Measurements from ENCODE around the gene PYM1. TPM values are rescaled to one million over a fixed set of nuclear protein-coding genes. Genes with fewer than 3 reads are reported as not detected.

Gene PYM1
- total and polyA plus RNA-seq, 2 of the 13 experiments (the other 11 are each of a cell fraction or from before 2014, with no cell fraction given), result 44.0 to 51.8 TPM

GRCh38 chr12:55966408-55967281, 39.0 kb upstream of the PYM1 start, which contains the start of gene CDK2 (continued):
- no peak for TF ChIP-seq REPIN1 (CRISPR knock-in tag; IDR thresholded peaks at IDR 0.05; ENCODE audit: borderline replicate concordance, low read depth)
- no peak for TF ChIP-seq REL (CRISPR knock-in tag; conservative IDR thresholded peaks at IDR 0.05)
- TF ChIP-seq SNAPC5 (CRISPR knock-in tag; IDR thresholded peaks at IDR 0.05; ENCODE audit: borderline replicate concordance), result no peak
- no peak for TF ChIP-seq JUND (CRISPR knock-in tag; IDR thresholded peaks at IDR 0.05)
- TF ChIP-seq KDM5A (IDR thresholded peaks at IDR 0.05; ENCODE audit: borderline replicate concordance, low read length), result peak; percentile 69
- no peak for TF ChIP-seq ZNF292 (CRISPR knock-in tag; IDR thresholded peaks at IDR 0.05; ENCODE audit: borderline replicate concordance, low read depth)
- no peak for TF ChIP-seq NBN (conservative IDR thresholded peaks at IDR 0.05)
- no peak for TF ChIP-seq ETV6 (CRISPR knock-in tag; conservative IDR thresholded peaks at IDR 0.05)
- TF ChIP-seq ZNF703 (CRISPR knock-in tag; IDR thresholded peaks at IDR 0.05; ENCODE audit: borderline replicate concordance), result no peak
- no peak for TF ChIP-seq CSRNP2 (CRISPR knock-in tag; conservative IDR thresholded peaks at IDR 0.05; ENCODE audit: low read depth)
- peak; percentile 75; the same call in 1 of the 2 replicates for TF ChIP-seq MEIS1 (CRISPR knock-in tag; IDR thresholded peaks at IDR 0.05; ENCODE audit: borderline replicate concordance)
- no peak for TF ChIP-seq ZFP62 (CRISPR knock-in tag; IDR thresholded peaks at IDR 0.05)
- TF ChIP-seq, protein P1, sequence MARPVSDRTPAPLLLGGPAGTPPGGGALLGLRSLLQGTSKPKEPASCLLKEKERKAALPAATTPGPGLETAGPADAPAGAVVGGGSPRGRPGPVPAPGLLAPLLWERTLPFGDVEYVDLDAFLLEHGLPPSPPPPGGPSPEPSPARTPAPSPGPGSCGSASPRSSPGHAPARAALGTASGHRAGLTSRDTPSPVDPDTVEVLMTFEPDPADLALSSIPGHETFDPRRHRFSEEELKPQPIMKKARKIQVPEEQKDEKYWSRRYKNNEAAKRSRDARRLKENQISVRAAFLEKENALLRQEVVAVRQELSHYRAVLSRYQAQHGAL (CRISPR knock-in tag; IDR thresholded peaks at IDR 0.05; ENCODE audit: not compliant biosample characterization), result no peak
- no peak for TF ChIP-seq NFATC3 (CRISPR knock-in tag; IDR thresholded peaks at IDR 0.05)
- TF ChIP-seq, protein P2, sequence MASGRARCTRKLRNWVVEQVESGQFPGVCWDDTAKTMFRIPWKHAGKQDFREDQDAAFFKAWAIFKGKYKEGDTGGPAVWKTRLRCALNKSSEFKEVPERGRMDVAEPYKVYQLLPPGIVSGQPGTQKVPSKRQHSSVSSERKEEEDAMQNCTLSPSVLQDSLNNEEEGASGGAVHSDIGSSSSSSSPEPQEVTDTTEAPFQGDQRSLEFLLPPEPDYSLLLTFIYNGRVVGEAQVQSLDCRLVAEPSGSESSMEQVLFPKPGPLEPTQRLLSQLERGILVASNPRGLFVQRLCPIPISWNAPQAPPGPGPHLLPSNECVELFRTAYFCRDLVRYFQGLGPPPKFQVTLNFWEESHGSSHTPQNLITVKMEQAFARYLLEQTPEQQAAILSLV (CRISPR knock-in tag; IDR thresholded peaks at IDR 0.05; ENCODE audit: borderline replicate concordance), result no peak
- no peak for TF ChIP-seq NCOA5 (CRISPR knock-in tag; IDR thresholded peaks at IDR 0.05)
- no peak; the same call in 1 of the 2 replicates for TF ChIP-seq TFE3 (CRISPR knock-in tag; IDR thresholded peaks at IDR 0.05)
- TF ChIP-seq JDP2 (CRISPR knock-in tag; IDR thresholded peaks at IDR 0.05; ENCODE audit: borderline replicate concordance), result no peak
- no peak for TF ChIP-seq MAF1 (CRISPR knock-in tag; IDR thresholded peaks at IDR 0.05; ENCODE audit: borderline replicate concordance)
- no peak for TF ChIP-seq TBL1XR1 (IDR thresholded peaks at IDR 0.05; ENCODE audit: borderline replicate concordance, low read length, partially characterized antibody)
- TF ChIP-seq ZNF724P (CRISPR knock-in tag; IDR thresholded peaks at IDR 0.05; ENCODE audit: borderline replicate concordance), result no peak
- TF ChIP-seq CCAR2 (optimal IDR thresholded peaks at IDR 0.05; ENCODE audit: low read depth, low read length), result no peak

Data from HepG2 (cell line).